HepG2 (cell line): ENCODE measurements around the gene MSMB. TPM values are rescaled to one million over a fixed set of nuclear protein-coding genes. Genes with fewer than 3 reads are reported as not detected.

Experiments used
- AGO2 ChIP-seq: fragments of 200-400 bp; formaldehyde crosslinking; optimal IDR thresholded peaks from 2 replicates; pipeline ENCODE3; 2017; ENCODE audit warnings: mild to moderate bottlenecking, low read depth, low read length, moderate library complexity
- ARID5B ChIP-seq: IDR thresholded peaks from 2 replicates; pipeline ENCODE4 v1.4.0; 2020; ENCODE audit warnings: mild to moderate bottlenecking, missing genetic modification reagents
- DZIP1 ChIP-seq: sonication (generic); formaldehyde crosslinking; IDR thresholded peaks from 2 replicates; pipeline ENCODE4 v1.5.0; 2020; ENCODE audit warnings: mild to moderate bottlenecking, missing genetic modification reagents
- HDAC2 ChIP-seq: sonication (generic); formaldehyde crosslinking; IDR thresholded peaks from 2 replicates; pipeline ENCODE4 v1.4.0; 2020; ENCODE audit warnings: missing genetic modification reagents
- IRF2 ChIP-seq: IDR thresholded peaks from 2 replicates; pipeline ENCODE4 v1.6.1; 2018; ENCODE audit warnings: missing genetic modification reagents, missing compliant biosample characterization
- KDM4B ChIP-seq: sonication (generic); formaldehyde crosslinking; IDR thresholded peaks from 2 replicates; pipeline ENCODE4 v1.4.0; 2020; ENCODE audit warnings: missing genetic modification reagents
- MAFF ChIP-seq: IDR thresholded peaks from 2 replicates; pipeline ENCODE4 v1.6.1; 2011; ENCODE audit warnings: low read depth, low read length, improper control_type of control experiment
- MIER3 ChIP-seq: IDR thresholded peaks from 2 replicates; pipeline ENCODE4 v1.6.1; 2016; ENCODE audit warnings: missing compliant biosample characterization, borderline replicate concordance
- NFYB ChIP-seq: sonication (generic); formaldehyde crosslinking; IDR thresholded peaks from 2 replicates; pipeline ENCODE4 v1.4.0; 2020; ENCODE audit warnings: missing genetic modification reagents
- POGZ ChIP-seq: sonication (generic); formaldehyde crosslinking; IDR thresholded peaks from 2 replicates; pipeline ENCODE4 v1.4.0; 2020; ENCODE audit warnings: mild to moderate bottlenecking, missing genetic modification reagents
- POLR2AphosphoS5 ChIP-seq: IDR thresholded peaks from 2 replicates; pipeline ENCODE4 v1.6.1; 2012; ENCODE audit warnings: low read depth, low read length
- RAD51 ChIP-seq: fragments of 450-650 bp; IDR thresholded peaks from 2 replicates; pipeline ENCODE4 v1.6.1; 2016; ENCODE audit warnings: borderline replicate concordance
- STAG1 ChIP-seq: sonication (generic); formaldehyde crosslinking; IDR thresholded peaks from 2 replicates; pipeline ENCODE4 v1.4.0; 2020; ENCODE audit warnings: missing genetic modification reagents
- TFE3 ChIP-seq: IDR thresholded peaks from 2 replicates; pipeline ENCODE4 v1.6.1; 2016
- ZBTB3 ChIP-seq: sonication (generic); formaldehyde crosslinking; IDR thresholded peaks from 2 replicates; pipeline ENCODE4 v1.4.0; 2020; ENCODE audit warnings: low read depth, mild to moderate bottlenecking, moderate library complexity, missing genetic modification reagents, borderline replicate concordance
- ZBTB7A ChIP-seq: sonication (generic); formaldehyde crosslinking; IDR thresholded peaks from 2 replicates; pipeline ENCODE4 v1.8.0; 2022; ENCODE audit warnings: mild to moderate bottlenecking, missing genetic modification reagents
- ZNF124 ChIP-seq: sonication (generic); formaldehyde crosslinking; IDR thresholded peaks from 2 replicates; pipeline ENCODE4 v1.4.0; 2020; ENCODE audit warnings: missing genetic modification reagents
- ZNF225 ChIP-seq: sonication (generic); formaldehyde crosslinking; IDR thresholded peaks from 2 replicates; pipeline ENCODE4 v1.4.0; 2020; ENCODE audit warnings: mild to moderate bottlenecking, missing genetic modification reagents
- ZNF234 ChIP-seq: sonication (generic); formaldehyde crosslinking; conservative IDR thresholded peaks from 2 replicates; pipeline ENCODE4 v1.5.1; 2020; ENCODE audit warnings: mild to moderate bottlenecking, missing genetic modification reagents
- ZNF329 ChIP-seq: sonication (generic); formaldehyde crosslinking; IDR thresholded peaks from 2 replicates; pipeline ENCODE4 v1.9.0; 2021; ENCODE audit warnings: low read depth, mild to moderate bottlenecking, missing genetic modification reagents
- ZNF557 ChIP-seq: sonication (generic); formaldehyde crosslinking; IDR thresholded peaks from 2 replicates; pipeline ENCODE4 v1.4.0; 2020; ENCODE audit warnings: missing genetic modification reagents
- ZNF616 ChIP-seq: sonication (generic); formaldehyde crosslinking; IDR thresholded peaks from 2 replicates; pipeline ENCODE4 v1.5.0; 2020; ENCODE audit warnings: low read depth, mild to moderate bottlenecking, missing genetic modification reagents
- ZNF652 ChIP-seq: IDR thresholded peaks from 2 replicates; pipeline ENCODE4 v1.6.1; 2016; ENCODE audit warnings: low read depth, borderline replicate concordance
- ZNF670 ChIP-seq: sonication (generic); formaldehyde crosslinking; IDR thresholded peaks from 2 replicates; pipeline ENCODE4 v1.8.0; 2022; ENCODE audit warnings: mild to moderate bottlenecking, missing genetic modification reagents, borderline replicate concordance
- polyA plus RNA-seq, 8 experiments: library from polyadenylated mRNA; depleted of rRNA in 3 of 8; stranded (reverse) in 7 of 8; unstranded in 1 of 8; fragments of >200 nt; fragmentation: Illumina TruSeq in 4 of 8; extraction: Trizol in 4 of 8; gene quantifications; 2 replicates each; pipeline versions ENCODE4 v1.2.1 to v1.2.3, GENCODE V29; 2011 to 2016; ENCODE audit warnings: low read depth in 4 of 8, missing spikeins in 1 of 8, mixed read lengths in 1 of 8; ENCODE audit not compliant: insufficient read depth in 1 of 8
- total RNA-seq, 5 experiments: library from RNA; depleted of rRNA; stranded (reverse); fragments of >200 nt; fragmentation: Illumina TruSeq; extraction: Trizol; gene quantifications; 2 replicates each; pipeline ENCODE4 v1.2.3, GENCODE V29; 2016; ENCODE audit warnings: low read depth in 1 of 5

Gene MSMB
- total and polyA plus RNA-seq, 2 of the 13 experiments (the other 11 are each of a cell fraction or from before 2014, with no cell fraction given): 0.84 TPM; not detected in 1

- TF ChIP-seq DZIP1 (CRISPR knock-in tag) (no peak), NFYB (no peak), STAG1 (CRISPR knock-in tag) (peak; percentile 42), ZNF124 (CRISPR knock-in tag) (no peak), POGZ (CRISPR knock-in tag) (peak; percentile 83), ZNF670 (CRISPR knock-in tag) (no peak), ZNF652 (no peak), ZNF234 (CRISPR knock-in tag) (no peak), ZNF225 (CRISPR knock-in tag) (no peak), POLR2AphosphoS5 (peak; percentile 51; the same call in 1 of the 2 replicates), AGO2 (no peak), ZNF557 (CRISPR knock-in tag) (0 out of 2 replicates have a peak, but pooled peaks have one; percentile 75), HDAC2 (CRISPR knock-in tag) (peak; percentile 79), ZNF616 (CRISPR knock-in tag) (no peak), ZBTB3 (CRISPR knock-in tag) (no peak), MAFF (no peak), TFE3 (no peak), MIER3 (CRISPR knock-in tag) (no peak), ZBTB7A (CRISPR knock-in tag) (no peak), ZNF329 (no peak), KDM4B (CRISPR knock-in tag) (no peak), ARID5B (CRISPR knock-in tag) (peak; percentile 96), IRF2 (CRISPR knock-in tag) (peak; percentile 61), RAD51 (no peak)
Measured at GRCh38 chr10:46035923-46036849, 9.9 kb downstream of the MSMB start (continued).
